ENCODE data around the gene PCSK5. TPM values are rescaled to one million over a fixed set of nuclear protein-coding genes. Genes with fewer than 3 reads are reported as not detected.
"Not testable (repeated sequence)": the region's sequence is repeated elsewhere in the genome, so short reads cannot be mapped to it uniquely, and the experiment has no call there.

Gene PCSK5
- total RNA-seq, 1 donor from 2014 or later = 18.3 TPM

DNA sequence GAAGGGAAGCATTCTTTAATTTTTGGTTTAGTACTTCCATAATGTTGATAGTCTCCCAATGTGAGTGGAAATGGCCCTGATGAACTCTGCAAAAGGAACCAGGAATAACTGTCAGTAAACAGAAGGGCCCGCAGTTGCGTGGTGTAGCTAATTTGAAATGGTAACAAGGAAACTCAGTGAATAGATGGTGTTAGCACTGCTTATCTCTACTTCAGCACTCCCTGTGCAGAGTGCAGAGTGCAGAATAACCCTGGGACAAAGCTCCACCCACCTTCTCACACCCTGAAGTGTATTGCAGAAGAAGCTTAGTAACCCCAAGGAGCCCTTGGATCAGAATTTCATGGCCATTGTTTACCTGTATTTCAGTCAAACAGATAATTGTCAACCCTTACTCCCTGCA, 158.9 kb downstream of the PCSK5 start:
- H3K4me1 Mint-ChIP-seq (ENCODE audit: unreplicated experiment) = no peaks in the 10 kb centered on the region

DNA sequence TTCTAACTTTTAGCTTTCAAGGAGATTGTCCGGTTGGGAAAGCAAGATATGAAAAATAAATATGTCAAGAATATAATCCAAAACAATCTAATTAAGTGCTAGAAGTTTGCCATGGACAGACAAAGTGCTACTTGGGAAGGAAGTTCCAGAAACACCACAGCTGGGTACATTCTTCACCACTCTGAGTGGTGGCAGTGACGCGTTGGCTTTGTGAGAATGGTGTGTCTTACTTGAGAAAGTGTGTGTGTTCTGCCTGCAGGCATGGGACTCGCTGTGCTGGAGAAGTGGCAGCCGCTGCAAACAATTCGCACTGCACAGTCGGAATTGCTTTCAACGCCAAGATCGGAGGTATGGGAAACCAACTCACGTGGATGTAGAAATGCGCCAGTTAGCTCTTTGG, 177.2 kb downstream of the PCSK5 start:
- peaks cover 4% of the 10 kb centered on the region for H3K4me1 Mint-ChIP-seq (ENCODE audit: unreplicated experiment)
- no peak for DNase-seq (ENCODE audit: extremely low spot score, unreplicated experiment)
- TF ChIP-seq, protein P1, sequence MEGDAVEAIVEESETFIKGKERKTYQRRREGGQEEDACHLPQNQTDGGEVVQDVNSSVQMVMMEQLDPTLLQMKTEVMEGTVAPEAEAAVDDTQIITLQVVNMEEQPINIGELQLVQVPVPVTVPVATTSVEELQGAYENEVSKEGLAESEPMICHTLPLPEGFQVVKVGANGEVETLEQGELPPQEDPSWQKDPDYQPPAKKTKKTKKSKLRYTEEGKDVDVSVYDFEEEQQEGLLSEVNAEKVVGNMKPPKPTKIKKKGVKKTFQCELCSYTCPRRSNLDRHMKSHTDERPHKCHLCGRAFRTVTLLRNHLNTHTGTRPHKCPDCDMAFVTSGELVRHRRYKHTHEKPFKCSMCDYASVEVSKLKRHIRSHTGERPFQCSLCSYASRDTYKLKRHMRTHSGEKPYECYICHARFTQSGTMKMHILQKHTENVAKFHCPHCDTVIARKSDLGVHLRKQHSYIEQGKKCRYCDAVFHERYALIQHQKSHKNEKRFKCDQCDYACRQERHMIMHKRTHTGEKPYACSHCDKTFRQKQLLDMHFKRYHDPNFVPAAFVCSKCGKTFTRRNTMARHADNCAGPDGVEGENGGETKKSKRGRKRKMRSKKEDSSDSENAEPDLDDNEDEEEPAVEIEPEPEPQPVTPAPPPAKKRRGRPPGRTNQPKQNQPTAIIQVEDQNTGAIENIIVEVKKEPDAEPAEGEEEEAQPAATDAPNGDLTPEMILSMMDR (IDR thresholded peaks at IDR 0.05) = no peak
- peaks cover 15% of the 10 kb centered on the region for H3K36me3 Mint-ChIP-seq (ENCODE audit: unreplicated experiment)
- H3K9me3 Mint-ChIP-seq (ENCODE audit: unreplicated experiment) = peaks cover 3% of the 10 kb centered on the region
- no peak overlapping the region for H3K4me3 Mint-ChIP-seq (ENCODE audit: unreplicated experiment)
- H3K27ac Mint-ChIP-seq (ENCODE audit: unreplicated experiment) = no peak overlapping the region
- H3K27me3 Mint-ChIP-seq (ENCODE audit: unreplicated experiment) = no peaks in the 10 kb centered on the region

More for the DNA sequence above, 158.9 kb downstream of the PCSK5 start:
- Mint-ChIP-seq H3K27ac (ENCODE audit: unreplicated experiment) (no peak overlapping the region), H3K4me3 (ENCODE audit: unreplicated experiment) (no peak overlapping the region), H3K27me3 (ENCODE audit: unreplicated experiment) (no peaks in the 10 kb centered on the region), H3K36me3 (ENCODE audit: unreplicated experiment) (peaks cover 4% of the 10 kb centered on the region), H3K9me3 (ENCODE audit: unreplicated experiment) (peaks cover 4% of the 10 kb centered on the region)
- no peak for DNase-seq (ENCODE audit: extremely low spot score, unreplicated experiment)
- TF ChIP-seq, protein P1 (IDR thresholded peaks at IDR 0.05) = no peak

DNA sequence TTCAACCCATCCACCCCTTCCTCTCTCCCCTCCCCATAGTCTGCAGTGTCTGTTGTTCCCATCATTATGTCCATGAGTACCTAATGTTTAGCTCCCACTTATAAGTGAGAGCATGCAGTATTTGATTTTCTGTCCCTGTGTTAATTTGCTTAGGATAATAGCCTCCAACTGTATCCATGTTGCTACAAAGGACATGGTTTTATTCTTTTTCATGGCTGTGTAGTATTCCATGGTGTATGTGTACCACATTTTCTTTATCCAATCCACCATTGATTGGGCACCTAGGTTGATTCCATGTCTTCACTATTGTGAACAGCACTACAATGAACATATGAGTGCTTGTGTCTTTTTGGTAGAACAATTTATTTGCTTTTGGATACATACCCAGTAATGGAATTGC, 187.1 kb downstream of the PCSK5 start:
- H3K27me3 Mint-ChIP-seq (ENCODE audit: unreplicated experiment) = no peaks in the 10 kb centered on the region
- H3K4me3 Mint-ChIP-seq (ENCODE audit: unreplicated experiment) = no peak overlapping the region
- TF ChIP-seq, protein P1 (IDR thresholded peaks at IDR 0.05) = no peak
- H3K36me3 Mint-ChIP-seq (ENCODE audit: unreplicated experiment) = peaks cover 16% of the 10 kb centered on the region
- no peak for DNase-seq (ENCODE audit: extremely low spot score, unreplicated experiment)
- no peak overlapping the region for H3K27ac Mint-ChIP-seq (ENCODE audit: unreplicated experiment)
- H3K9me3 Mint-ChIP-seq (ENCODE audit: unreplicated experiment) = peaks cover 15% of the 10 kb centered on the region
- H3K4me1 Mint-ChIP-seq (ENCODE audit: unreplicated experiment) = no peaks in the 10 kb centered on the region

DNA sequence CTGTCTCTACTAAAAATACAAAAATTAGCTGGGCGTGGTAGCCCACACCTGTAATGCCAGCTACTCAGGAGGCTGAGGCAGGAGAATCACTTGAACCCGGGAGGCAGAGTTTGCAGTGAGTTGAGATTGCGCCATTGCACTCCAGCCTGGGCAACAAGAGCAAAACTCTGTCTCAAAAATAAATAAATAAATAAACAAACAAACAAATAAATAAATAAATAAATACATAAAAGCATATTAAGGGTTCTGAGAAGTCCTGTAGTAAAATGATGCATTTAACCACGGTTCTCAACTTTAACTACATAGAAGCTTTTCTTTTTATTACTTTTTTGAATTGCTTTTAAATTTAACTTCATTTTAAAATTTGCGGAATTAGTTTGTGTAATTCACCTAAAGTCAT, 190.8 kb downstream of the PCSK5 start:
- Mint-ChIP-seq H3K9me3 (ENCODE audit: unreplicated experiment) (peaks cover 15% of the 10 kb centered on the region), H3K4me1 (ENCODE audit: unreplicated experiment) (peaks cover 12% of the 10 kb centered on the region), H3K36me3 (ENCODE audit: unreplicated experiment) (peaks cover 13% of the 10 kb centered on the region)
- H3K27me3 Mint-ChIP-seq (ENCODE audit: unreplicated experiment); DNase-seq (ENCODE audit: extremely low spot score, unreplicated experiment); H3K4me3 Mint-ChIP-seq (ENCODE audit: unreplicated experiment); H3K27ac Mint-ChIP-seq (ENCODE audit: unreplicated experiment): not testable (repeated sequence)

DNA sequence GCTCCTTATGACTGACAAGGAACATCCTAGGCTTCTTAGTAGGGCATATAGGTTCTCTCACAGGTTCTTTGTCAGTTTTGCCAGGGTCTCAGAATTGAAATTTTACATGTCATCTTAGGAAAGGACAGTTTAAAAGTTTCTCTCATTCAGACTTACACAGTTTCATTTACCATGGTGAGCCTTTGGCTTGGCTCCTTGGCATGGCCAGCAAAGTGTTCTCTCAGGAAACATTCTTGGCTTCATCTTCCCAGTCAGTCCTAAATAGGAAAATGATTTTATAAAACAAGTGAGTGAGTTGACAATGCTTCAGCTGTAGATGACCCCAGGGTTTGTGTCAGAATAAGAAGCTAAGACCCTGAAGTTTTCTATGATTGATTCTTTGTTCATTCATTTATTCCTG, 191.6 kb downstream of the PCSK5 start:
- Mint-ChIP-seq H3K27ac (ENCODE audit: unreplicated experiment) (no peak overlapping the region), H3K27me3 (ENCODE audit: unreplicated experiment) (no peaks in the 10 kb centered on the region), H3K9me3 (ENCODE audit: unreplicated experiment) (peaks cover 15% of the 10 kb centered on the region), H3K4me1 (ENCODE audit: unreplicated experiment) (peaks cover 13% of the 10 kb centered on the region), H3K4me3 (ENCODE audit: unreplicated experiment) (no peak overlapping the region), H3K36me3 (ENCODE audit: unreplicated experiment) (peaks cover 13% of the 10 kb centered on the region)
- DNase-seq (ENCODE audit: extremely low spot score, unreplicated experiment) = no peak
- TF ChIP-seq, protein P1 (IDR thresholded peaks at IDR 0.05) = no peak

DNA sequence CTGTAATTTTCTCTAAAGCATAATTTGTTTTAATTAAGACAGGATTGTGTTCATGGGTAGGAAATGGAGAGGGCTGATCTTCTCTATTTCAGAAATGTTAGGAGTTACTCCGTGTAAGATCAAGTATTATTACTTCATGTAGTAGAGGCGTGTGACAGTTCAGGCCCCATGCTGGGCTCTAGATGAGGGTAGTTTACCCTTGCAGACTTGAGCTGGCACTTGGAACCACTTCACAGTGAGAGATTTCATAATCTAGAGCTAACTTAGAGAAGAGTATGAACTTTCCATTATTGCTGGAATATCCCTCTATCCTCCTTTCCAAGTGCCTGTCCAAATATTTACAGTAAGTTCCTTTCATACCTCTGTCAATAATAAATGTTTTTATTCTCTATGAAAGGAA, 195.1 kb downstream of the PCSK5 start:
- H3K27me3 Mint-ChIP-seq (ENCODE audit: unreplicated experiment) = no peaks in the 10 kb centered on the region
- H3K36me3 Mint-ChIP-seq (ENCODE audit: unreplicated experiment) = peaks cover 5% of the 10 kb centered on the region
- peaks cover 13% of the 10 kb centered on the region for H3K4me1 Mint-ChIP-seq (ENCODE audit: unreplicated experiment)
- TF ChIP-seq, protein P1 (IDR thresholded peaks at IDR 0.05) = no peak
- no peak overlapping the region for H3K4me3 Mint-ChIP-seq (ENCODE audit: unreplicated experiment)
- H3K9me3 Mint-ChIP-seq (ENCODE audit: unreplicated experiment) = no peaks in the 10 kb centered on the region
- no peak for DNase-seq (ENCODE audit: extremely low spot score, unreplicated experiment)
- no peak overlapping the region for H3K27ac Mint-ChIP-seq (ENCODE audit: unreplicated experiment)
